Mucosa of descending colon (tissue), 3 donors: ENCODE measurements around the gene SAMD9. TPM values are rescaled to one million over a fixed set of nuclear protein-coding genes. Genes with fewer than 3 reads are reported as not detected.
"Not testable (repeated sequence)": the region's sequence is repeated elsewhere in the genome, so short reads cannot be mapped to it uniquely, and the experiment has no call there.

Source experiments
- ATAC-seq: fragments of 200-7000 bp; cut with Tn5 transposase; one replicate; pipeline ENCODE4 v1.9.1; 2020; ENCODE audit warnings: mild to moderate bottlenecking, moderate library complexity
- DNase-seq, 3 donors: peaks; one replicate each; pipeline ENCODE4 v3.0.0-alpha.2; 2020
- H3K36me3 ChIP-seq: fragments of 200-600 bp; one replicate; pipeline ENCODE4 v1.8.0; 2021; ENCODE audit warnings: low read depth, mild to moderate bottlenecking
- H3K4me1 ChIP-seq: fragments of 200-600 bp; one replicate; pipeline ENCODE4 v1.8.0; 2021; ENCODE audit warnings: low read depth, mild to moderate bottlenecking
- H3K4me3 ChIP-seq: fragments of 200-600 bp; one replicate; pipeline ENCODE4 v1.8.0; 2021; ENCODE audit warnings: mild to moderate bottlenecking
- H3K9me3 ChIP-seq: fragments of 200-600 bp; one replicate; pipeline ENCODE4 v1.8.0; 2021; ENCODE audit warnings: mild to moderate bottlenecking
- CTCF ChIP-seq: fragments of 200-600 bp; IDR thresholded peaks from one replicate; pipeline ENCODE4 v1.8.0; 2022; ENCODE audit warnings: antibody characterized with exemption, mild to moderate bottlenecking
- intact Hi-C, 2 donors: fragments of 100-400 bp; cut with DNase I in 1 of 2; cut with micrococcal nuclease in 1 of 2; formaldehyde crosslinking; loops; one replicate each; pipeline versions ENCODE4 v1.11.0 to v1.11.1; 2022; cut with DNase I, micrococcal nuclease
- total RNA-seq, 3 donors: library from RNA; stranded (reverse); fragmentation: NEBNext Ultra II Directional in 2 of 3; extraction: Animal tissue kit (Norgen Biotek cat#: 25700) in 2 of 3; gene quantifications; one replicate each; pipeline versions ENCODE4 v1.2.1 to v1.2.4, GENCODE V29; 2021 to 2023
- donor health status: DM: no; HTN: no; CAD: no; lungs with moderate emphysema.
- donor health status: DM: no; HTN: no; CAD: no.
- donor health status: DM: no; HTN: yes; CAD: no.

The SAMD9 gene
- total RNA-seq, 3 donors from 2014 or later: 22.6 to 41.8 (median 33.1) TPM

GRCh38 chr7:93138576-93138975, 20.8 kb upstream of the SAMD9 start:
- TF ChIP-seq CTCF: no peak
- intact Hi-C loops: no loop called here
- ATAC-seq (no peak), DNase-seq (no peak)
- no peaks in the 10 kb centered on the region for H3K4me1 ChIP-seq
- H3K9me3 ChIP-seq: peaks cover 21% of the 10 kb centered on the region
- H3K36me3 ChIP-seq: no peaks in the 10 kb centered on the region
- no peak overlapping the region for H3K4me3 ChIP-seq

GRCh38 chr7:93133005-93133404, 15.2 kb upstream of the SAMD9 start:
- peaks cover 49% of the 10 kb centered on the region for H3K9me3 ChIP-seq
- H3K4me1 ChIP-seq: no peaks in the 10 kb centered on the region
- no peak overlapping the region for H3K4me3 ChIP-seq
- H3K36me3 ChIP-seq: no peaks in the 10 kb centered on the region
- intact Hi-C loops: no loop called here
- no peak for ATAC-seq
- DNase-seq: no peak
- TF ChIP-seq CTCF: no peak

GRCh38 chr7:93132216-93132615, 14.4 kb upstream of the SAMD9 start:
- Histone ChIP-seq H3K4me1 (no peaks in the 10 kb centered on the region), H3K4me3 (no peak overlapping the region), H3K9me3 (peaks cover 53% of the 10 kb centered on the region), H3K36me3 (no peaks in the 10 kb centered on the region)
- DNase-seq (no peak), ATAC-seq (no peak)
- TF ChIP-seq CTCF: no peak
- intact Hi-C loops: no loop called here

- H3K4me3 ChIP-seq, DNase-seq, ATAC-seq, intact Hi-C loops, H3K4me1 ChIP-seq, H3K36me3 ChIP-seq: not testable (repeated sequence)
- H3K9me3 ChIP-seq: peaks cover 29% of the 10 kb centered on the region
Observed at GRCh38 chr7:93126954-93127353, 9.2 kb upstream of the SAMD9 start.

GRCh38 chr7:93123532-93123931, 5.8 kb upstream of the SAMD9 start:
- H3K4me3 ChIP-seq, DNase-seq, H3K36me3 ChIP-seq, ATAC-seq, H3K4me1 ChIP-seq, intact Hi-C loops: not testable (repeated sequence)
- H3K9me3 ChIP-seq: peaks cover 23% of the 10 kb centered on the region

- DNase-seq: peak in 2 of 3 donors; percentile 16 to 35
- ATAC-seq: peak; percentile 82
Observed at GRCh38 chr7:93120592-93121549, 3.1 kb upstream of the SAMD9 start.

More at GRCh38 chr7:93120592-93121549, 3.1 kb upstream of the SAMD9 start:
- peaks cover 6% of the 10 kb centered on the region for H3K4me1 ChIP-seq
- H3K9me3 ChIP-seq: peaks cover 6% of the 10 kb centered on the region
- no peaks in the 10 kb centered on the region for H3K36me3 ChIP-seq
- intact Hi-C loops: no loop called here
- no peak for TF ChIP-seq CTCF
- no peak overlapping the region for H3K4me3 ChIP-seq
